Measurements from ENCODE around the gene INSL6.

- TF ChIP-seq CTCF (IDR thresholded peaks at IDR 0.05; ENCODE audit: insufficient read depth, low read length) (no peak), POLR2AphosphoS5 (IDR thresholded peaks at IDR 0.05; ENCODE audit: low read depth) (no peak)
These were observed 45.3 kb downstream of the INSL6 start for GRCh38 chr9:5140151-5140550.
